ENCODE measurements around the gene APBA1. TPM values are rescaled to one million over a fixed set of nuclear protein-coding genes. Genes with fewer than 3 reads are reported as not detected.

APBA1 gene
- total and polyA plus RNA-seq, 4 experiments from 2014 or later = 0.83 to 2.0 (median 0.90) TPM; not detected in 1

GRCh38 chr9:69549310-69550202, 122.6 kb downstream of the APBA1 start:
- CTCF ChIA-PET (ENCODE audit: partially characterized antibody) = interaction anchor here (0.7 to 2.4 kb wide), 2 partner anchors 127 to 130 kb away, joined by 3 to 18 read pairs; no protein-coding TSS in a partner anchor
- Histone ChIP-seq H3K27ac (ENCODE audit: low read depth, low read length) (no peak overlapping the region), H3K36me3 (ENCODE audit: insufficient read depth, low read length) (no peaks in the 10 kb centered on the region), H3K4me3 (ENCODE audit: low read length in 2 of 2) (no peak overlapping the region), H3K27me3 (ENCODE audit: insufficient read depth, low read length) (no peaks in the 10 kb centered on the region), H3K9me3 (ENCODE audit: control insufficient read depth in 1 of 2, low read length in 2 of 2) (no peaks in the 10 kb centered on the region), H3K4me1 (ENCODE audit: insufficient read depth, low read length) (no peaks in the 10 kb centered on the region)
- Mint-ChIP-seq H3K36me3 (no peaks in the 10 kb centered on the region), H3K4me3 (peak overlapping the region in 6 of 8 donors; percentile 5 to 49 (median 33)), H3K27ac (peak overlapping the region in 1 of 7 donors; percentile 26), H3K27me3 (peaks cover 4 to 6% of the 10 kb centered on the region in 2 donors), H3K9me3 (no peaks in the 10 kb centered on the region), H3K4me1 (peaks cover 0 to 6% (median 4%) of the 10 kb centered on the region in 4 donors)
- intact Hi-C loops (cut with micrococcal nuclease) = loop anchor here (2.0 to 5.0 kb wide), 3 partner anchors 127 to 512 kb away; partner anchors contain the start of gene FXN
- peak in 4 of 5 donors; percentile 36 to 45 (median 38) for DNase-seq
- POLR2A ChIA-PET (ENCODE audit: partially characterized antibody) = no interaction called here

DNA sequence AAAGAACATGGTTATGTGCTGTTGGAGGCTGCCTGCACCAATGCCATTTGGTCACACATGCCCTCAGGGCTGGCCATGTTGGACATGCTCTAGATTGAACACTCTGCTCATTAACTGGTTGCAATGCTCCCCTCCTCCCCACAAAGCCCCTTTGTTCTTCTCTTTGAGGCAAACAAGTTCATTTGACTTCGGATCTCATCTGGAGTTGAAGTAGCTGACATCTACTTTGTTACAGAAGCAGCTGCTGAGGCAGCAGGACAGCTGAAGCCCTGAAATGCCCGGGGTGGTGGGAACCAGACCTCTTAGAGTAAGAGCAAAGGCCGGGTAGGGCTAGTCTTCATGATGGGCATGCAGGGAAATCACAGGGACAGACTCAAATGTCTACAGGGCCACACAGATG, 123.5 kb downstream of the APBA1 start:
- H3K36me3 Mint-ChIP-seq = no peaks in the 10 kb centered on the region
- Histone ChIP-seq H3K9me3 (ENCODE audit: control insufficient read depth in 1 of 2, low read length in 2 of 2) (no peaks in the 10 kb centered on the region), H3K27ac (ENCODE audit: low read depth, low read length) (no peak overlapping the region), H3K27me3 (ENCODE audit: insufficient read depth, low read length) (no peaks in the 10 kb centered on the region), H3K36me3 (ENCODE audit: insufficient read depth, low read length) (no peaks in the 10 kb centered on the region), H3K4me3 (ENCODE audit: low read length in 2 of 2) (no peak overlapping the region), H3K4me1 (ENCODE audit: insufficient read depth, low read length) (no peaks in the 10 kb centered on the region)
- no peak for DNase-seq
- no peaks in the 10 kb centered on the region for H3K9me3 Mint-ChIP-seq
- H3K4me1 Mint-ChIP-seq = peaks cover 0 to 6% (median 4%) of the 10 kb centered on the region in 4 donors
- ChIA-PET CTCF (ENCODE audit: partially characterized antibody) (interaction anchor here (1.5 kb wide), 1 partner anchor 126 kb away, joined by 10 read pairs; no protein-coding TSS in a partner anchor), POLR2A (ENCODE audit: partially characterized antibody) (no interaction called here)
- no peak overlapping the region for H3K27ac Mint-ChIP-seq
- H3K27me3 Mint-ChIP-seq = peaks cover 2 to 4% of the 10 kb centered on the region in 2 donors
- intact Hi-C loops (cut with micrococcal nuclease) = loop anchor here (2.0 to 5.0 kb wide), 3 partner anchors 126 to 511 kb away; partner anchors contain the start of gene FXN
- H3K4me3 Mint-ChIP-seq = no peak overlapping the region

DNA sequence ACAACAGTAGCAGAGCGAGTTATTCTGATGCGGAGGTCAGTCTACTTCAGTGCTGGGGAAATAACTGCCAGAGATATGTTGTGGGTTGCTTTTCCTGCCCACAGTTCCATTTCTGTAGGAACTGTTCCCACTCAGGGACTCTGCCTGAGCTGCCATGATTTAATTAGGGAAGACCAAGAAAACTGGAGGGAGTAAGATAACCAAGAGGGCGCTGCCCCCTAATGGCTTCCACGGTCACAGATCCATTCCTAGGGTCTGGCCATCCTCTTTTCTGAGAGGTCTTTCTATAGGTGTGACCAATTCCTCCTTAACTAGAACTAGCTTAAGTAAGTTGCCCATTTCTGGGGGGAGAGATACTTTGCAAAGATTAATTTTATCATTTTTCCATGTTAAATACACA, 125.9 kb downstream of the APBA1 start:
- CTCF ChIA-PET (ENCODE audit: partially characterized antibody) = interaction anchor here (1.1 to 1.7 kb wide), 2 partner anchors 9 to 125 kb away, joined by 3 to 10 read pairs; no protein-coding TSS in a partner anchor
- H3K9me3 Mint-ChIP-seq = no peaks in the 10 kb centered on the region
- H3K27ac Mint-ChIP-seq = no peak overlapping the region
- H3K4me3 Mint-ChIP-seq = no peak overlapping the region
- no peaks in the 10 kb centered on the region for H3K27me3 ChIP-seq (ENCODE audit: insufficient read depth, low read length)
- DNase-seq = no peak
- peaks cover 2 to 5% of the 10 kb centered on the region in 2 donors for H3K27me3 Mint-ChIP-seq
- H3K4me3 ChIP-seq (ENCODE audit: low read length in 2 of 2) = no peak overlapping the region
- no peaks in the 10 kb centered on the region for H3K9me3 ChIP-seq (ENCODE audit: control insufficient read depth in 1 of 2, low read length in 2 of 2)
- no peaks in the 10 kb centered on the region for H3K36me3 ChIP-seq (ENCODE audit: insufficient read depth, low read length)
- H3K27ac ChIP-seq (ENCODE audit: low read depth, low read length) = no peak overlapping the region
- H3K4me1 ChIP-seq (ENCODE audit: insufficient read depth, low read length) = no peaks in the 10 kb centered on the region
- intact Hi-C loops (cut with micrococcal nuclease) = loop anchor here (5.0 kb wide), 1 partner anchor 509 kb away; the partner anchor contains the start of gene FXN
- peaks cover 0 to 6% (median 4%) of the 10 kb centered on the region in 4 donors for H3K4me1 Mint-ChIP-seq
- no peaks in the 10 kb centered on the region for H3K36me3 Mint-ChIP-seq
- POLR2A ChIA-PET (ENCODE audit: partially characterized antibody) = no interaction called here

DNA sequence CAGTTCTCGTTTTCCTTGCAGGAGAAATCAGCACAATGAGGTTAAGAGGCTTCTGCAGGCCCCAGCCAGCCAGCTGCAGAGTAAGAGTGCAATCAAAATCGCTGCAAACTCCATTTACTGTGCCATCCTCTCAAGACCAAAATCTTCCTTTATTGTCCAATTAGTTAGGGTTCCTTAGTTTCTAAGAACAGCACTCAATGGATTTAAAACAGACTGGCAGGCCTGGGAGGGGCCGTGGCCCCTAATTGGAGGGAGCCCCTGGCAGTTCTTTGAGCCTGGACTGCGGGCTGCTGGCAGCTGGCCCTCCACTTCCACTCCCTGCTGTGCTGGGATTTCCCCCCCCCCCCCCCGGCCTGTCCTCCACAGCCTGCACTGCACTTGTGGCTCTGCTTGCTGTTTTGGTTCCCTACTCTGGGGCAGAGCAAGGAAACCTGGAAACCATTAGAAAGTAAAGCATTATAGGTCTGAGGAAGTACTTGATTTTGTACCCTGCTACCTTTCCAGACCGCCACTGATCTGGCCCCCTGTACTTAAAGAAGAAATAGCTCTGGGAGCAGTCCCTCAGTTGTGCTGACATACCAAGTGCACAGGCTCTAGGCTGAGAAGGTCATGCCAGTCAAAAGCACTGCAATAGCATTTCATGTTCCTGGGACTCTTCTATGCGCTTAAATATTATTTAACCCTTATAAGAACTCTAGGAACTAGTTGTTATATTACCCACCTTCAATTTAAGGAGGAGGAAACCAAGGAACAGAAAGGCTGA, 129.0 kb downstream of the APBA1 start:
- H3K27ac ChIP-seq (ENCODE audit: low read depth, low read length) = no peak overlapping the region
- no peaks in the 10 kb centered on the region for H3K4me1 ChIP-seq (ENCODE audit: insufficient read depth, low read length)
- H3K27me3 Mint-ChIP-seq = peaks cover 2 to 3% of the 10 kb centered on the region in 2 donors
- no peak overlapping the region for H3K4me3 ChIP-seq (ENCODE audit: low read length in 2 of 2)
- H3K9me3 ChIP-seq (ENCODE audit: control insufficient read depth in 1 of 2, low read length in 2 of 2) = no peaks in the 10 kb centered on the region
- no peak overlapping the region for H3K27ac Mint-ChIP-seq
- H3K4me1 Mint-ChIP-seq = no peaks in the 10 kb centered on the region
- no peaks in the 10 kb centered on the region for H3K27me3 ChIP-seq (ENCODE audit: insufficient read depth, low read length)
- H3K9me3 Mint-ChIP-seq = no peaks in the 10 kb centered on the region
- no peak for DNase-seq
- H3K36me3 Mint-ChIP-seq = no peaks in the 10 kb centered on the region
- no peak overlapping the region for H3K4me3 Mint-ChIP-seq
- ChIA-PET POLR2A (ENCODE audit: partially characterized antibody) (no interaction called here), CTCF (ENCODE audit: partially characterized antibody) (no interaction called here)
- no peaks in the 10 kb centered on the region for H3K36me3 ChIP-seq (ENCODE audit: insufficient read depth, low read length)
- intact Hi-C loops (cut with micrococcal nuclease) = no loop called here

- no peak overlapping the region for H3K4me3 ChIP-seq (ENCODE audit: low read length in 2 of 2)
- H3K4me1 ChIP-seq (ENCODE audit: insufficient read depth, low read length) = no peaks in the 10 kb centered on the region
- H3K27ac ChIP-seq (ENCODE audit: low read depth, low read length) = no peak overlapping the region
- no peaks in the 10 kb centered on the region for H3K4me1 Mint-ChIP-seq
- POLR2A ChIA-PET (ENCODE audit: partially characterized antibody) = no interaction called here
- peaks cover 2 to 3% of the 10 kb centered on the region in 2 donors for H3K27me3 Mint-ChIP-seq
- no peak overlapping the region for H3K4me3 Mint-ChIP-seq
- DNase-seq = no peak
- intact Hi-C loops (cut with micrococcal nuclease) = no loop called here
- no peaks in the 10 kb centered on the region for H3K27me3 ChIP-seq (ENCODE audit: insufficient read depth, low read length)
- no peak overlapping the region for H3K27ac Mint-ChIP-seq
- no peaks in the 10 kb centered on the region for H3K9me3 ChIP-seq (ENCODE audit: control insufficient read depth in 1 of 2, low read length in 2 of 2)
- CTCF ChIA-PET (ENCODE audit: partially characterized antibody) = no interaction called here
- no peaks in the 10 kb centered on the region for H3K9me3 Mint-ChIP-seq
- no peaks in the 10 kb centered on the region for H3K36me3 ChIP-seq (ENCODE audit: insufficient read depth, low read length)
- H3K36me3 Mint-ChIP-seq = no peaks in the 10 kb centered on the region
These were observed 130.1 kb downstream of the APBA1 start for GRCh38 chr9:69542058-69542457.

- H3K4me3 ChIP-seq (ENCODE audit: low read length in 2 of 2) = no peak overlapping the region
- Mint-ChIP-seq H3K36me3 (peaks cover 0 to 3% of the 10 kb centered on the region in 2 donors), H3K9me3 (no peaks in the 10 kb centered on the region), H3K27ac (no peak overlapping the region), H3K4me1 (no peaks in the 10 kb centered on the region), H3K27me3 (peaks cover 0 to 1% of the 10 kb centered on the region in 2 donors), H3K4me3 (no peak overlapping the region)
- no peaks in the 10 kb centered on the region for H3K9me3 ChIP-seq (ENCODE audit: control insufficient read depth in 1 of 2, low read length in 2 of 2)
- no peaks in the 10 kb centered on the region for H3K4me1 ChIP-seq (ENCODE audit: insufficient read depth, low read length)
- ChIA-PET CTCF (ENCODE audit: partially characterized antibody) (no interaction called here), POLR2A (ENCODE audit: partially characterized antibody) (no interaction called here)
- no peak overlapping the region for H3K27ac ChIP-seq (ENCODE audit: low read depth, low read length)
- H3K27me3 ChIP-seq (ENCODE audit: insufficient read depth, low read length) = no peaks in the 10 kb centered on the region
- intact Hi-C loops (cut with micrococcal nuclease) = no loop called here
- DNase-seq = no peak
- no peaks in the 10 kb centered on the region for H3K36me3 ChIP-seq (ENCODE audit: insufficient read depth, low read length)
These were observed 136.3 kb downstream of the APBA1 start for GRCh38 chr9:69535911-69536310.

GRCh38 chr9:69535286-69535832, 136.8 kb downstream of the APBA1 start:
- no peak for DNase-seq
- no peak overlapping the region for H3K4me3 Mint-ChIP-seq
- CTCF ChIA-PET (ENCODE audit: partially characterized antibody) = no interaction called here
- no peaks in the 10 kb centered on the region for H3K27me3 ChIP-seq (ENCODE audit: insufficient read depth, low read length)
- intact Hi-C loops (cut with micrococcal nuclease) = no loop called here
- H3K9me3 ChIP-seq (ENCODE audit: control insufficient read depth in 1 of 2, low read length in 2 of 2) = no peaks in the 10 kb centered on the region
- H3K27ac ChIP-seq (ENCODE audit: low read depth, low read length) = no peak overlapping the region
- POLR2A ChIA-PET (ENCODE audit: partially characterized antibody) = no interaction called here
- H3K27ac Mint-ChIP-seq = peak overlapping the region in 1 of 7 donors; percentile 19
- H3K4me1 ChIP-seq (ENCODE audit: insufficient read depth, low read length) = no peaks in the 10 kb centered on the region
- H3K36me3 Mint-ChIP-seq = peaks cover 0 to 3% of the 10 kb centered on the region in 2 donors
- H3K9me3 Mint-ChIP-seq = no peaks in the 10 kb centered on the region
- H3K4me1 Mint-ChIP-seq = no peaks in the 10 kb centered on the region
- peaks cover 0 to 1% of the 10 kb centered on the region in 2 donors for H3K27me3 Mint-ChIP-seq
- no peak overlapping the region for H3K4me3 ChIP-seq (ENCODE audit: low read length in 2 of 2)
- no peaks in the 10 kb centered on the region for H3K36me3 ChIP-seq (ENCODE audit: insufficient read depth, low read length)
